Measurements from ENCODE around the gene PLEK2.

Gene PLEK2

GRCh38 chr14:67400434-67400833 is 11.5 kb downstream of the PLEK2 start:
- TF ChIP-seq POLR2A (IDR thresholded peaks at IDR 0.05; ENCODE audit: low read length) (no peak), GATA1 (IDR thresholded peaks at IDR 0.05; ENCODE audit: low read depth, low read length) (no peak)
- no peak for DNase-seq

GRCh38 chr14:67397536-67397935 is 14.4 kb downstream of the PLEK2 start:
- no peak for TF ChIP-seq POLR2A (IDR thresholded peaks at IDR 0.05; ENCODE audit: low read length)
- DNase-seq: no peak

GRCh38 chr14:67396381-67396970 is 15.5 kb downstream of the PLEK2 start:
- DNase-seq: no peak
- no peak for TF ChIP-seq GATA1 (IDR thresholded peaks at IDR 0.05; ENCODE audit: low read depth, low read length)
- TF ChIP-seq POLR2A (IDR thresholded peaks at IDR 0.05; ENCODE audit: low read length): no peak

- no peak for DNase-seq
- no peak for TF ChIP-seq POLR2A (IDR thresholded peaks at IDR 0.05; ENCODE audit: low read length)
- no peak for TF ChIP-seq GATA1 (IDR thresholded peaks at IDR 0.05; ENCODE audit: low read depth, low read length)
Measured at GRCh38 chr14:67395876-67396189, 16.1 kb downstream of the PLEK2 start.

GRCh38 chr14:67395086-67395875 is 16.7 kb downstream of the PLEK2 start:
- no peak for DNase-seq
- TF ChIP-seq GATA1 (IDR thresholded peaks at IDR 0.05; ENCODE audit: low read depth, low read length) (no peak), POLR2A (IDR thresholded peaks at IDR 0.05; ENCODE audit: low read length) (no peak)

GRCh38 chr14:67393689-67394088 is 18.3 kb downstream of the PLEK2 start:
- TF ChIP-seq POLR2A (IDR thresholded peaks at IDR 0.05; ENCODE audit: low read length) (no peak), GATA1 (IDR thresholded peaks at IDR 0.05; ENCODE audit: low read depth, low read length) (no peak)

GRCh38 chr14:67392800-67393199 is 19.2 kb downstream of the PLEK2 start:
- no peak for DNase-seq
- TF ChIP-seq GATA1 (IDR thresholded peaks at IDR 0.05; ENCODE audit: low read depth, low read length): no peak
- TF ChIP-seq POLR2A (IDR thresholded peaks at IDR 0.05; ENCODE audit: low read length): no peak

More at GRCh38 chr14:67393689-67394088, 18.3 kb downstream of the PLEK2 start:
- DNase-seq: no peak

GRCh38 chr14:67392123-67392522 is 19.8 kb downstream of the PLEK2 start:
- DNase-seq: no peak
- TF ChIP-seq POLR2A (IDR thresholded peaks at IDR 0.05; ENCODE audit: low read length) (no peak), GATA1 (IDR thresholded peaks at IDR 0.05; ENCODE audit: low read depth, low read length) (no peak)

GRCh38 chr14:67391268-67391667 is 20.7 kb downstream of the PLEK2 start:
- TF ChIP-seq POLR2A (IDR thresholded peaks at IDR 0.05; ENCODE audit: low read length): no peak
- peak; percentile 60 to 86 for DNase-seq

- TF ChIP-seq POLR2A (IDR thresholded peaks at IDR 0.05; ENCODE audit: low read length): no peak
- TF ChIP-seq GATA1 (IDR thresholded peaks at IDR 0.05; ENCODE audit: low read depth, low read length): no peak
- no peak for DNase-seq
Measured at GRCh38 chr14:67389811-67390534, 22.0 kb downstream of the PLEK2 start.

GRCh38 chr14:67389275-67389674 is 22.7 kb downstream of the PLEK2 start:
- no peak for TF ChIP-seq GATA1 (IDR thresholded peaks at IDR 0.05; ENCODE audit: low read depth, low read length)
- no peak for TF ChIP-seq POLR2A (IDR thresholded peaks at IDR 0.05; ENCODE audit: low read length)
- DNase-seq: peak; percentile 40 to 69

- no peak for TF ChIP-seq POLR2A (IDR thresholded peaks at IDR 0.05; ENCODE audit: low read length)
- no peak for TF ChIP-seq GATA1 (IDR thresholded peaks at IDR 0.05; ENCODE audit: low read depth, low read length)
- no peak for DNase-seq
Measured at GRCh38 chr14:67387195-67387594, 24.8 kb downstream of the PLEK2 start.

GRCh38 chr14:67385618-67386017 is 26.3 kb downstream of the PLEK2 start:
- TF ChIP-seq POLR2A (IDR thresholded peaks at IDR 0.05; ENCODE audit: low read length): no peak
- TF ChIP-seq GATA1 (IDR thresholded peaks at IDR 0.05; ENCODE audit: low read depth, low read length): no peak
- DNase-seq: no peak

- TF ChIP-seq GATA1 (IDR thresholded peaks at IDR 0.05; ENCODE audit: low read depth, low read length) (no peak), POLR2A (IDR thresholded peaks at IDR 0.05; ENCODE audit: low read length) (no peak)
- no peak for DNase-seq
Measured at GRCh38 chr14:67385120-67385519, 26.8 kb downstream of the PLEK2 start.

- no peak for DNase-seq
- TF ChIP-seq POLR2A (IDR thresholded peaks at IDR 0.05; ENCODE audit: low read length) (no peak), GATA1 (IDR thresholded peaks at IDR 0.05; ENCODE audit: low read depth, low read length) (no peak)
Measured at GRCh38 chr14:67377916-67378315, 34.0 kb downstream of the PLEK2 start.
